A549 (cell line): ENCODE measurements around the gene LRCH2.

Experiments used
- RAD21 ChIP-seq, 2 experiments: fragments of >200 bp in 1 of 2; sonication (Bioruptor Twin) in 1 of 2; formaldehyde crosslinking in 1 of 2; IDR thresholded peaks in 1 of 2; conservative IDR thresholded peaks in 1 of 2; 2 replicates in 1 of 2; 3 replicates in 1 of 2; pipeline ENCODE4 v1.6.1; 2012 to 2018; ENCODE audit warnings: inconsistent platforms in 1 of 2
- TF ChIP-seq, protein P1 (sequence below): fragments of 200-600 bp; sonication (generic); IDR thresholded peaks from 2 replicates; pipeline ENCODE4 v1.6.1; 2016; ENCODE audit warnings: antibody characterized with exemption, mild to moderate bottlenecking, moderate library complexity

DNA sequence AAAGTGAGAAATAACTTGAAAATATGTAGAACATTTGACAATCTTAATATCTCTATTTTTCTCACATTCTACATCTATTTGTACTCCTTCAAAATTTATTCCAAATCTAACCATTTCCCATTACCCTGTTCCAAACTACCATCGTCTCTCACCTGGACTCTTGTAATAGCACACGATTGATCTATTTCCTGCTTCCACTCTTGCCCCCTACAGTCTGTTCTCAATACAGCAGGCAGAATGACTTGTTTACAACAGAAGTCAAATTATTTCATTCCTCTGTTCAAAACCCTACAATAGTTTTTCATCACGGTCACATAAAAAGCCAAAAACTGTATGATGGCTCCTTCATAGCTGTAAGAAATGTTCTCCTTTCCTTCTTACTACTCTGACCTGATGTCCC is 34.5 kb upstream of the LRCH2 start:
- TF ChIP-seq, protein P1, sequence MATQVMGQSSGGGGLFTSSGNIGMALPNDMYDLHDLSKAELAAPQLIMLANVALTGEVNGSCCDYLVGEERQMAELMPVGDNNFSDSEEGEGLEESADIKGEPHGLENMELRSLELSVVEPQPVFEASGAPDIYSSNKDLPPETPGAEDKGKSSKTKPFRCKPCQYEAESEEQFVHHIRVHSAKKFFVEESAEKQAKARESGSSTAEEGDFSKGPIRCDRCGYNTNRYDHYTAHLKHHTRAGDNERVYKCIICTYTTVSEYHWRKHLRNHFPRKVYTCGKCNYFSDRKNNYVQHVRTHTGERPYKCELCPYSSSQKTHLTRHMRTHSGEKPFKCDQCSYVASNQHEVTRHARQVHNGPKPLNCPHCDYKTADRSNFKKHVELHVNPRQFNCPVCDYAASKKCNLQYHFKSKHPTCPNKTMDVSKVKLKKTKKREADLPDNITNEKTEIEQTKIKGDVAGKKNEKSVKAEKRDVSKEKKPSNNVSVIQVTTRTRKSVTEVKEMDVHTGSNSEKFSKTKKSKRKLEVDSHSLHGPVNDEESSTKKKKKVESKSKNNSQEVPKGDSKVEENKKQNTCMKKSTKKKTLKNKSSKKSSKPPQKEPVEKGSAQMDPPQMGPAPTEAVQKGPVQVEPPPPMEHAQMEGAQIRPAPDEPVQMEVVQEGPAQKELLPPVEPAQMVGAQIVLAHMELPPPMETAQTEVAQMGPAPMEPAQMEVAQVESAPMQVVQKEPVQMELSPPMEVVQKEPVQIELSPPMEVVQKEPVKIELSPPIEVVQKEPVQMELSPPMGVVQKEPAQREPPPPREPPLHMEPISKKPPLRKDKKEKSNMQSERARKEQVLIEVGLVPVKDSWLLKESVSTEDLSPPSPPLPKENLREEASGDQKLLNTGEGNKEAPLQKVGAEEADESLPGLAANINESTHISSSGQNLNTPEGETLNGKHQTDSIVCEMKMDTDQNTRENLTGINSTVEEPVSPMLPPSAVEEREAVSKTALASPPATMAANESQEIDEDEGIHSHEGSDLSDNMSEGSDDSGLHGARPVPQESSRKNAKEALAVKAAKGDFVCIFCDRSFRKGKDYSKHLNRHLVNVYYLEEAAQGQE, result no peak
- no peak for TF ChIP-seq RAD21 (conservative IDR thresholded peaks at IDR 0.05 in 1 of 2, IDR thresholded peaks at IDR 0.05 in 1 of 2)
